ENCODE results near the gene GNMT. TPM values are rescaled to one million over a fixed set of nuclear protein-coding genes. Genes with fewer than 3 reads are reported as not detected.

Gene GNMT
- total and polyA plus RNA-seq, 2 of the 8 experiments (the other 6 are each of a cell fraction or from before 2014, with no cell fraction given): 1.8 to 3.4 TPM

DNA sequence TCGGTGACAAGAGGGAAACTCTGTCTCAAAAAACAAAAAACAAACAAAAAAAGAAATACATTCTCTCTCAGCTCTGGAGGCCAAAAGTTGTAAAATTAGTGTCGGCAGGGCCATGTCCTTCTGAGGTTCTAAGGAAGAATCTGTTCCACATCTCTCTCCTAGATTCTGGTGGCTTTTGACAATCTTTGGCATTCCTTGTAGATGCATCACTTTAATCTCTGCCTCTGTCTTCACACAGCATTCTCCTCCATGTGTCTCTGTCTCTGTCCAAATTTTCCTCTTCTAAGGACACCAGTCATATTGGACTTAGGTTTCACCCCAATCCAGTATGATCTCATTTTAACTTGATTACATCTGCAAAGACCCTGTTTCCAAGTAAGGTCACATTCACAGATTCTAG, 32.9 kb downstream of the GNMT start:
- Histone ChIP-seq H3K14ac (ENCODE audit: insufficient read length) (no peak overlapping the region), H4K20me1 (replicated peaks in 1 of 2; ENCODE audit: control insufficient read depth in 1 of 2, insufficient read depth in 2 of 2, low read length in 2 of 2) (peaks cover 0 to 2% of the 10 kb centered on the region in 2 experiments), H3K4me2 (ENCODE audit: insufficient read depth in 1 of 2, low read depth in 2 of 2, low read length in 2 of 2) (no peak overlapping the region), H2BK5ac (ENCODE audit: low read depth, low read length) (no peak overlapping the region), H3K23ac (ENCODE audit: insufficient read length) (no peak overlapping the region), H4K5ac (ENCODE audit: insufficient read length, low read depth, low read length) (no peak overlapping the region), H2BK20ac (ENCODE audit: low read length) (no peak overlapping the region), H3K4me3 (ENCODE audit: extremely low read depth in 1 of 4, insufficient read depth in 2 of 4, low read depth in 3 of 4, low read length in 4 of 4) (no peak overlapping the region), H4K91ac (replicated peaks; ENCODE audit: insufficient read length, low read length) (no peak overlapping the region), H3K18ac (ENCODE audit: extremely low read depth, low read length) (no peak overlapping the region), H3K9me3 (ENCODE audit: insufficient read depth in 2 of 2, low read depth in 1 of 2, low read length in 1 of 2) (no peaks in the 10 kb centered on the region), H3K4ac (replicated peaks; ENCODE audit: insufficient read length, low read depth, low read length) (no peak overlapping the region), H3K9ac (replicated peaks in 1 of 4; ENCODE audit: extremely low read depth in 1 of 4, low read depth in 3 of 4, low read length in 3 of 4) (no peak overlapping the region), H2BK12ac (ENCODE audit: low read depth, low read length) (no peak overlapping the region), H3K23me2 (ENCODE audit: low read depth, low read length) (no peaks in the 10 kb centered on the region), H3K79me1 (ENCODE audit: low read depth, low read length) (peaks cover 3% of the 10 kb centered on the region; the same call in 1 of the 2 replicates), H3K27me3 (replicated peaks in 1 of 4; ENCODE audit: control insufficient read depth in 3 of 4, extremely low read depth in 1 of 4, insufficient read depth in 3 of 4, low read length in 3 of 4) (no peaks in the 10 kb centered on the region), H2AFZ (ENCODE audit: low read length) (no peak overlapping the region), H3K27ac (ENCODE audit: low read depth, low read length) (no peak overlapping the region), H3K4me1 (replicated peaks in 1 of 4; ENCODE audit: control insufficient read depth in 3 of 4, insufficient read depth in 4 of 4, low read length in 3 of 4) (no peaks in the 10 kb centered on the region), H3K79me2 (ENCODE audit: control insufficient read depth in 1 of 2, insufficient read depth in 2 of 2, low read length in 2 of 2) (0 out of 4 replicates have a peak, but pooled peaks cover 0 to 3% of the 10 kb centered on the region in 2 experiments), H3K36me3 (ENCODE audit: control insufficient read depth in 2 of 4, insufficient read depth in 4 of 4, low read length in 3 of 4) (peaks cover 0 to 9% (median 8%) of the 10 kb centered on the region in 4 experiments; a peak in 4 of 8 replicates), H2BK15ac (ENCODE audit: low read length) (no peak overlapping the region), H4K8ac (ENCODE audit: extremely low read depth, insufficient read depth, low read length) (no peak overlapping the region), H2AK5ac (ENCODE audit: low read depth, low read length) (no peak overlapping the region), H3K56ac (replicated peaks; ENCODE audit: insufficient read length, low read depth, low read length) (no peak overlapping the region), H2BK120ac (replicated peaks; ENCODE audit: low read depth, low read length) (no peak overlapping the region)
- WGBS, 2 experiments (ENCODE audit: extremely low coverage in 1 of 2, insufficient coverage in 1 of 2, insufficient read length in 1 of 2, insufficient replicate concordance in 2 of 2, low coverage in 1 of 2, low lambda C conversion rate in 2 of 2, missing lambda C conversion rate in 1 of 2): 100% methylated on average over 2 of the region's 2 CpGs; no CpG with 5 or more reads in 1 of the 2 experiments
- no peak for TF ChIP-seq KDM4A (IDR thresholded peaks at IDR 0.05; ENCODE audit: low read depth, low read length, severe bottlenecking)
- TF ChIP-seq SP1 (IDR thresholded peaks at IDR 0.05; ENCODE audit: low read depth, low read length): no peak
- no peak for TF ChIP-seq HDAC2 (IDR thresholded peaks at IDR 0.05; ENCODE audit: borderline replicate concordance in 1 of 2, low read depth in 2 of 2, low read length in 2 of 2)
- CTCF ChIA-PET (ENCODE audit: partially characterized antibody): interaction anchor here (0.6 kb wide), 1 partner anchor 1071 kb away, joined by 4 read pairs; no protein-coding TSS in a partner anchor
- POLR2A ChIA-PET (ENCODE audit: partially characterized antibody): interaction anchor here (0.6 to 1.5 kb wide), 2 partner anchors 10 to 214 kb away, joined by 3 to 5 read pairs; no protein-coding TSS in a partner anchor
- DNase-seq (ENCODE audit: low read depth in 1 of 2, low spot score in 2 of 2) (no peak), FAIRE-seq (no peak)

All from H1 (cell line).